ENCODE results near the gene RBM4B. TPM values are rescaled to one million over a fixed set of nuclear protein-coding genes. Genes with fewer than 3 reads are reported as not detected.

RBM4B gene
- total RNA-seq, 2 donors from 2014 or later = 8.9 to 9.2 TPM

- H3K27ac ChIP-seq = no peak overlapping the region
- no peak for TF ChIP-seq CTCF (IDR thresholded peaks at IDR 0.05)
- no peak overlapping the region for H3K4me3 ChIP-seq
- no peaks in the 10 kb centered on the region for H3K36me3 ChIP-seq
- ATAC-seq (ENCODE audit: insufficient number of reproducible peaks, low FRiP score, low read depth) = no peak
- H3K27me3 ChIP-seq (replicated peaks; ENCODE audit: insufficient read depth) = no peaks in the 10 kb centered on the region
- H3K4me1 ChIP-seq (ENCODE audit: control insufficient read depth in 1 of 2, low read depth in 2 of 2) = no peaks in the 10 kb centered on the region
- no peaks in the 10 kb centered on the region for H3K9me3 ChIP-seq
- no peak for DNase-seq (ENCODE audit: low spot score)
These were observed 13.8 kb upstream of the RBM4B start for GRCh38 chr11:66691311-66691980.

- DNase-seq (ENCODE audit: low spot score) = no peak
- ATAC-seq (ENCODE audit: insufficient number of reproducible peaks, low FRiP score, low read depth) = no peak
These were observed 12.2 kb upstream of the RBM4B start for GRCh38 chr11:66689661-66690590.

GRCh38 chr11:66688561-66689534, 11.2 kb upstream of the RBM4B start:
- Histone ChIP-seq H3K27ac (no peak overlapping the region), H3K36me3 (no peaks in the 10 kb centered on the region), H3K4me3 (no peak overlapping the region), H3K4me1 (ENCODE audit: control insufficient read depth in 1 of 2, low read depth in 2 of 2) (no peaks in the 10 kb centered on the region), H3K27me3 (replicated peaks; ENCODE audit: insufficient read depth) (no peaks in the 10 kb centered on the region), H3K9me3 (no peaks in the 10 kb centered on the region)
- TF ChIP-seq CTCF (IDR thresholded peaks at IDR 0.05) = no peak
- DNase-seq (ENCODE audit: low spot score) = no peak
- ATAC-seq (ENCODE audit: insufficient number of reproducible peaks, low FRiP score, low read depth) = no peak

More at GRCh38 chr11:66689661-66690590, 12.2 kb upstream of the RBM4B start:
- TF ChIP-seq CTCF (IDR thresholded peaks at IDR 0.05) = no peak
- Histone ChIP-seq H3K4me3 (no peak overlapping the region), H3K36me3 (no peaks in the 10 kb centered on the region), H3K9me3 (no peaks in the 10 kb centered on the region), H3K4me1 (ENCODE audit: control insufficient read depth in 1 of 2, low read depth in 2 of 2) (no peaks in the 10 kb centered on the region), H3K27me3 (replicated peaks; ENCODE audit: insufficient read depth) (no peaks in the 10 kb centered on the region), H3K27ac (no peak overlapping the region)

- no peaks in the 10 kb centered on the region for H3K4me1 ChIP-seq (ENCODE audit: control insufficient read depth in 1 of 2, low read depth in 2 of 2)
- H3K27me3 ChIP-seq (replicated peaks; ENCODE audit: insufficient read depth) = no peaks in the 10 kb centered on the region
- no peak overlapping the region for H3K27ac ChIP-seq
- TF ChIP-seq CTCF (IDR thresholded peaks at IDR 0.05) = no peak
- no peak overlapping the region for H3K4me3 ChIP-seq
- H3K36me3 ChIP-seq = no peaks in the 10 kb centered on the region
- no peak for DNase-seq (ENCODE audit: low spot score)
- no peaks in the 10 kb centered on the region for H3K9me3 ChIP-seq
- ATAC-seq (ENCODE audit: insufficient number of reproducible peaks, low FRiP score, low read depth) = no peak
These were observed 10.2 kb upstream of the RBM4B start for GRCh38 chr11:66687831-66688281.
